ENCODE measurements around the gene CLCN7. TPM values are rescaled to one million over a fixed set of nuclear protein-coding genes. Genes with fewer than 3 reads are reported as not detected.

The CLCN7 gene
- total and polyA plus RNA-seq, 8 donors = 28.6 to 130 (median 31.3) TPM

DNA sequence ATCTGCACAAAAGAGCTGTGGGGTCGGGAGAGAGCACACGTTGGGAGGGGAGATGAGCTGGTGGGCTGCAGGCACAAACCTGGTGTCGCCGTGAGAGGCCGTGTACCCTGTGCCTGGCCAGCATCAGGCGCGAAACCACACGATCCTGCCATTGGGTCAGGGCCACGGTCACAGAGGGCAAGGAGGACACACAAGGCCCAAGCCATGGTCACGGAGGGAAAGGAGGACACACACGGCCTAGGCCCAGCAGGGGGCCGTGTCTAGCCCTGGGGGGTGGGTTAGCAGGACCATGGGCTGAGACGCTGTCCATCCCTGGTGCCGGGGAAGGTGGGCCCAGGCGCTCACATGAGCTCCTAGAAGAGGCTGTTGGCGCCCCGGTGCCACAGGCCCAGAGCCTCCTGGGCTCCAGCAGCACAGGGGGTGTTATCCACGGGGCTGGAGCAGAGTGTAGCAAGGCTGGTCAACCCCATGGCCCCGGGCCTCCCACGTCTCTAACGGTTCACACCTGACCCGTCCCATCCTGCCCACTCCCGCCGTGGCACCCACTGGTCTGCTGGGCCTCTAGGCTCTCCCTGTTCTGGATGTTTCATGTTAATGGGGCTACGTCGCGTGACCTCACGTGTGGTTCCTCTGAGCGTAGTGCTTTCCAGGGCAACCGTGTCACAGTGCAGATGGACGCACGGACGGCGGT, 23.0 kb downstream of the CLCN7 start:
- ATAC-seq = no peak
- Histone ChIP-seq H3K9me3 (no peaks in the 10 kb centered on the region), H3K27me3 (no peaks in the 10 kb centered on the region), H3K27ac (no peak overlapping the region), H3K4me3 (no peak overlapping the region), H3K36me3 (peaks cover 0 to 100% of the 10 kb centered on the region in 2 donors), H3K4me1 (no peaks in the 10 kb centered on the region)
- no peak for DNase-seq
- intact Hi-C loops (cut with DNase I) = no loop called here
- TF ChIP-seq, protein P1, sequence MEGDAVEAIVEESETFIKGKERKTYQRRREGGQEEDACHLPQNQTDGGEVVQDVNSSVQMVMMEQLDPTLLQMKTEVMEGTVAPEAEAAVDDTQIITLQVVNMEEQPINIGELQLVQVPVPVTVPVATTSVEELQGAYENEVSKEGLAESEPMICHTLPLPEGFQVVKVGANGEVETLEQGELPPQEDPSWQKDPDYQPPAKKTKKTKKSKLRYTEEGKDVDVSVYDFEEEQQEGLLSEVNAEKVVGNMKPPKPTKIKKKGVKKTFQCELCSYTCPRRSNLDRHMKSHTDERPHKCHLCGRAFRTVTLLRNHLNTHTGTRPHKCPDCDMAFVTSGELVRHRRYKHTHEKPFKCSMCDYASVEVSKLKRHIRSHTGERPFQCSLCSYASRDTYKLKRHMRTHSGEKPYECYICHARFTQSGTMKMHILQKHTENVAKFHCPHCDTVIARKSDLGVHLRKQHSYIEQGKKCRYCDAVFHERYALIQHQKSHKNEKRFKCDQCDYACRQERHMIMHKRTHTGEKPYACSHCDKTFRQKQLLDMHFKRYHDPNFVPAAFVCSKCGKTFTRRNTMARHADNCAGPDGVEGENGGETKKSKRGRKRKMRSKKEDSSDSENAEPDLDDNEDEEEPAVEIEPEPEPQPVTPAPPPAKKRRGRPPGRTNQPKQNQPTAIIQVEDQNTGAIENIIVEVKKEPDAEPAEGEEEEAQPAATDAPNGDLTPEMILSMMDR (IDR thresholded peaks at IDR 0.05) = no peak

GRCh38 chr16:1450841-1451240, 24.0 kb downstream of the CLCN7 start:
- Histone ChIP-seq H3K36me3 (peaks cover 0 to 100% of the 10 kb centered on the region in 2 donors), H3K9me3 (no peaks in the 10 kb centered on the region), H3K4me1 (no peaks in the 10 kb centered on the region), H3K27me3 (no peaks in the 10 kb centered on the region), H3K4me3 (no peak overlapping the region), H3K27ac (no peak overlapping the region)
- DNase-seq (no peak), ATAC-seq (no peak)
- TF ChIP-seq, protein P1 (IDR thresholded peaks at IDR 0.05) = no peak
- intact Hi-C loops (cut with DNase I) = no loop called here

- Histone ChIP-seq H3K9me3 (no peaks in the 10 kb centered on the region), H3K27me3 (no peaks in the 10 kb centered on the region), H3K27ac (no peak overlapping the region), H3K4me3 (no peak overlapping the region), H3K36me3 (peaks cover 0 to 100% of the 10 kb centered on the region in 2 donors), H3K4me1 (no peaks in the 10 kb centered on the region)
- TF ChIP-seq, protein P1 (IDR thresholded peaks at IDR 0.05) = no peak
- intact Hi-C loops (cut with DNase I) = no loop called here
- ATAC-seq = no peak
- no peak for DNase-seq
These were observed 24.6 kb downstream of the CLCN7 start for GRCh38 chr16:1450218-1450617.

DNA sequence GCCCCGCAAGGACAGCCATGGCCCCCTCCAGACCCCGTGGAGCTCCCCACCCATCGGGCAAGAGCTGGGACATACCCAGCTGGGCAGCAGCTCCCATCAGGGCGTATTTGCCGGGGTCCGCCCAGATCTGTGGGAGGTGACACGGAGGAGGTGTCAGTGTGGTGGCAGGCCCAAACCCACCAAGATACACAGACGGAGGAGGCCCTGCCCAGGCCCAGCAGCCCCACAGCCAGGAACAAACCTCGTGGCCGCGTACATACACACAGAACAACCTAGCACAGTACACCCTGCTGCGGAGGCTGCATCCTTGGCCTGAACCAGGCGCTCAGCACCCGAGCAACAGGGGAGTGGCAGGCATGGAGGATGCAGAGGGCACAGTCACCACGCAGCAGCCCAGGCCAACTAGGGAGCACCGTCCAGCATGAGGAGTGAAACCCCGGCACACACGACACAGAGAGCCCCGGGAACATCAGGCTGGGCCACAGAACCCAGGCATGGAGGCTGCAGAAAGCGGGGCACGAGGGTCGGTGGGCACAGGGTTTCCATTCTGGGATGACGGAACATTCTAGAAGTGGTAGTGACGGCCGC, 25.5 kb downstream of the CLCN7 start:
- peaks cover 0 to 98% of the 10 kb centered on the region in 2 donors for H3K36me3 ChIP-seq

DNA sequence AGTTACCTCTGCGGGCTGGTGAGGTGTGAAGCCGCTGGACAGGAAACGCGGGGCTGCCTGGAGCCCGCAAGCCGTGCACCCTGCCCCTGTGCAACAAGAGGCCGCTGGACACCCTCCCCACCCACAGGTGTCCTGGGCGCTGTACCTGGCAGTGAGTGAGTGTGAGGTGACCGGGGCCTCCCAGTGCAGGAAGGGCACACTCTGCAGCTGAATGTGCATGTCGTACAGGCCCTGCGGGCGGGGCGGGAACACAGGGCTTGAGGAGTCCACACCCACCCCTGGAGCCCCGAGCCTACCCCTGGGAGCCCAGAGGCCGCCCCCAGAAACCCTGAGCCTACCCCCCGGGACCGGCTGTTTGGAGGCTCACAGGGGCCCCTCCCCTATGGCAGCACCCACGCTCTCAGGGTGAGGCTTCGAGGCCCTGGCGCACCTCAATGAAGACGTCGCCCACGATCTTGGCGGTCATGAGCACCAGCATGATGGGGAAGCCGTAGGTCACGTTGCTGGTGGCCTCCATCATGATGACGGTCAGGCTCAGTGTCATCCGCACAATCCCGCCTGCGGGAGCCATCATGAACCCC, 26.2 kb downstream of the CLCN7 start:
- Histone ChIP-seq H3K9me3 (no peaks in the 10 kb centered on the region), H3K4me1 (no peaks in the 10 kb centered on the region), H3K27me3 (no peaks in the 10 kb centered on the region), H3K36me3 (peaks cover 0 to 91% of the 10 kb centered on the region in 2 donors), H3K4me3 (no peak overlapping the region), H3K27ac (no peak overlapping the region)
- TF ChIP-seq, protein P1 (IDR thresholded peaks at IDR 0.05) = no peak
- intact Hi-C loops (cut with DNase I) = no loop called here
- no peak for DNase-seq
- ATAC-seq = no peak

More for the DNA sequence above, 25.5 kb downstream of the CLCN7 start:
- intact Hi-C loops (cut with DNase I) = no loop called here
- Histone ChIP-seq H3K27ac (no peak overlapping the region), H3K9me3 (no peaks in the 10 kb centered on the region), H3K4me3 (no peak overlapping the region), H3K27me3 (no peaks in the 10 kb centered on the region), H3K4me1 (no peaks in the 10 kb centered on the region)
- DNase-seq (no peak), ATAC-seq (no peak)
- TF ChIP-seq, protein P1 (IDR thresholded peaks at IDR 0.05) = no peak

All from left lung (tissue), 10 donors.